Naive thymus-derived CD4-positive, alpha-beta T cell (primary cell): ENCODE measurements around the gene FAF1. TPM values are rescaled to one million over a fixed set of nuclear protein-coding genes. Genes with fewer than 3 reads are reported as not detected.
"Not testable (repeated sequence)": the region's sequence is repeated elsewhere in the genome, so short reads cannot be mapped to it uniquely, and the experiment has no call there.

Experiments
- ATAC-seq: fragments of 150-1000 bp; cut with Tn5 transposase; 2 replicates; pipeline ENCODE4 v1.10.0; 2021; ENCODE audit warnings: mild to moderate bottlenecking, moderate library complexity
- CTCF ChIA-PET: fragments of 350-600 bp; sonication (Branson Sonifier 250); formaldehyde crosslinking; loops from one replicate; lab custom pipeline; 2021; ENCODE audit warnings: antibody characterized with exemption; lab: Charles Lee
- POLR2A ChIA-PET: fragments of 350-600 bp; sonication (Branson Sonifier 250); formaldehyde crosslinking; loops from one replicate; lab custom pipeline; 2021; ENCODE audit warnings: antibody characterized with exemption, inconsistent platforms; lab: Charles Lee
- DNase-seq, 9 donors: peaks; one replicate each; pipeline versions ENCODE4 v3.0.0 to v3.0.0-alpha.2; 2020 to 2022; ENCODE audit warnings: mixed read lengths in 1 of 9
- H3K27ac ChIP-seq: one replicate; pipeline ENCODE4 v1.7.0; 2013; ENCODE audit warnings: mild to moderate bottlenecking, low read depth, low read length, moderate library complexity
- H3K27me3 ChIP-seq, 2 donors: one replicate each; pipeline ENCODE4 v1.7.0; 2013; ENCODE audit warnings: low read length in 2 of 2, mild to moderate bottlenecking in 2 of 2, moderate library complexity in 2 of 2; ENCODE audit not compliant: control insufficient read depth in 2 of 2, insufficient read depth in 2 of 2
- H3K36me3 ChIP-seq, 3 experiments: 1 replicate in 2 of 3; 2 replicates in 1 of 3; pipeline ENCODE4 v1.7.0; 2013; ENCODE audit warnings: low read length in 3 of 3, mild to moderate bottlenecking in 3 of 3, moderate library complexity in 1 of 3; ENCODE audit not compliant: insufficient read depth in 3 of 3, control insufficient read depth in 2 of 3
- H3K4me1 ChIP-seq, 2 donors: one replicate each; pipeline ENCODE4 v1.7.0; 2013; ENCODE audit warnings: low read length in 2 of 2, mild to moderate bottlenecking in 2 of 2, moderate library complexity in 1 of 2; ENCODE audit not compliant: control insufficient read depth in 2 of 2, insufficient read depth in 2 of 2
- H3K4me3 ChIP-seq: 2 replicates; pipeline ENCODE4 v1.7.0; 2013; ENCODE audit warnings: mild to moderate bottlenecking, low read length
- H3K9me3 ChIP-seq, 3 experiments: 1 replicate in 2 of 3; 2 replicates in 1 of 3; pipeline ENCODE4 v1.7.0; 2013; ENCODE audit warnings: low read length in 3 of 3; ENCODE audit not compliant: control insufficient read depth in 2 of 3
- H3K27ac Mint-ChIP-seq, 9 donors: one replicate each; pipeline ENCODE4 v1.8.0; 2020 to 2022; ENCODE audit warnings: mixed read lengths in 9 of 9, mild to moderate bottlenecking in 8 of 9, moderate library complexity in 5 of 9, inconsistent platforms in 2 of 9
- H3K27me3 Mint-ChIP-seq, 5 donors: one replicate each; pipeline ENCODE4 v1.8.0; 2021 to 2022; ENCODE audit warnings: mixed read lengths in 5 of 5, mild to moderate bottlenecking in 1 of 5
- H3K36me3 Mint-ChIP-seq, 5 donors: one replicate each; pipeline ENCODE4 v1.8.0; 2020 to 2022; ENCODE audit warnings: mixed read lengths in 5 of 5, mild to moderate bottlenecking in 3 of 5, inconsistent platforms in 1 of 5
- H3K4me1 Mint-ChIP-seq, 7 donors: one replicate each; pipeline ENCODE4 v1.8.0; 2020 to 2022; ENCODE audit warnings: mixed read lengths in 7 of 7, mild to moderate bottlenecking in 3 of 7, inconsistent platforms in 1 of 7
- H3K4me3 Mint-ChIP-seq, 10 donors: one replicate each; pipeline ENCODE4 v1.8.0; 2020 to 2022; ENCODE audit warnings: mild to moderate bottlenecking in 10 of 10, mixed read lengths in 10 of 10, moderate library complexity in 6 of 10, inconsistent platforms in 2 of 10
- H3K9me3 Mint-ChIP-seq, 11 donors: one replicate each; pipeline ENCODE4 v1.8.0; 2020 to 2022; ENCODE audit warnings: mixed read lengths in 11 of 11, mild to moderate bottlenecking in 4 of 11, inconsistent platforms in 1 of 11, moderate library complexity in 1 of 11
- intact Hi-C, 2 donors: fragments of 100-400 bp; cut with micrococcal nuclease; formaldehyde crosslinking; loops; one replicate each; pipeline ENCODE4 v1.15.1; 2023
- polyA plus RNA-seq, 2 donors: library from polyadenylated mRNA; unstranded; fragments of 300-500 nt; fragmentation: Illumina TruSeq; gene quantifications; one replicate each; pipeline ENCODE4 v1.2.3, GENCODE V29; 2021
- total RNA-seq, 6 experiments: library from RNA in 5 of 6; stranded (reverse) in 5 of 6; gene quantifications; 1 replicate in 5 of 6; 2 replicates in 1 of 6; pipeline ENCODE4 v1.2.3 and lab custom pipeline; 2021 to 2026

The FAF1 gene
- total and polyA plus RNA-seq, 7 experiments from 2014 or later: 36.9 to 66.6 (median 48.5) TPM

DNA sequence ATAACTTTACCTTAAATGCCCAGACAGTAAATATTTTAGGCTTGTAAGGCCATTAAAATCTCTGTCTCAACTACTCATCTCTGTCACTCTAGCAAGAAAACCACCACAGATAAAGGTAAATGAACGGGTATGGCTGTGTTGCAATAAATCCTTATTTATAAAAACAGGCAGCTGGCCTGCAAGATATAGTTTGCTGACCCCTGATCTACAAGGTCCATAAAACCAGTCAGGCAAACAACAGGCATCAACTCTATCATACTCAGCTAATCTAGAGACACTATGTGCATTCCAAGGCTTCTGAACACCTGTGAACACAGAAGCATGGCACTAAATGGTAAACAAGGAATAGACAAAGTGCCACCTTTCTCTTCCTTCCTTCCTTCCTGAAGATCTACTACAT is 9.7 kb downstream of the FAF1 start:
- no peak overlapping the region for H3K4me3 ChIP-seq
- H3K36me3 ChIP-seq: no peaks in the 10 kb centered on the region
- Mint-ChIP-seq H3K4me3 (no peak overlapping the region), H3K4me1 (peaks cover 16 to 71% (median 52%) of the 10 kb centered on the region in 7 donors), H3K36me3 (peaks cover 4 to 23% (median 12%) of the 10 kb centered on the region in 5 donors), H3K27me3 (no peaks in the 10 kb centered on the region), H3K27ac (peak overlapping the region in 1 of 9 donors; percentile 38), H3K9me3 (peaks cover 0 to 2% (median 0%) of the 10 kb centered on the region in 11 donors)
- POLR2A ChIA-PET: interaction anchor here (1.2 kb wide), 1 partner anchor 10 kb away, joined by 5 read pairs; the partner anchor contains the start of gene FAF1
- CTCF ChIA-PET: no interaction called here
- no peaks in the 10 kb centered on the region for H3K9me3 ChIP-seq
- no peaks in the 10 kb centered on the region for H3K27me3 ChIP-seq
- DNase-seq (no peak), ATAC-seq (no peak)
- no peaks in the 10 kb centered on the region for H3K4me1 ChIP-seq
- intact Hi-C loops: no loop called here
- H3K27ac ChIP-seq: no peak overlapping the region

DNA sequence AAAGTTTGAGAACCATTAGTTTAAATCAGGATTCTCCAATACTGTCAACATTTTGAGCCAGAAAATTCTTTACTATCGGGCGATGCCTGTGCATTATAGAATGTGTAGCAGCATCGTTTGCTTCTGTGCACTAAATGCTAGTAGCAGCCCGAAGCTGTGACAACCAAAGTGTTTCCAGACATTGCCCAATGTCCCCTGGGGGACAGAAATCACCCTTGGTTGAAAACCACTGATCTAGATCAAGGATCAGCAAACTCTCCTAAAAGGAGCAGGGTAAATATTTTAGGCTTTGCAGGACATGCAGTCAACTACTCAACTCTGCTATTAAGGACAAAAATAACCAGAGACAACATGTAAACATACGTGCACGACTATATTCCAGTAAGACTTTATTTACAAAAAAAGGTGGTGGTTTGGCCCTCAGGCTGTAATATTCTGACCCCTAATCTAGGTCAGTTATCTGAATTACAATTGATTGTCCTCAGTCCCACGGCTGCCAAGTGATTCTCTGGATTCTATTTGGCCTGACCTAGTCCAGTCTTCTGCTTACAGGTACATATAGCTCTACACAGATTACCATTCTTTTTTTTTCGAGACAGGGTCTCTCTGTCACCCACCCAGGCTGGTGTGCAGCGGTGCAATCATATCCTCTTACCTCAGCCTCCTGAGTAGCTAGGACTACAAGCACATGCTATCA is 10.6 kb downstream of the FAF1 start:
- H3K4me3 Mint-ChIP-seq: no peak overlapping the region
- intact Hi-C loops: no loop called here

DNA sequence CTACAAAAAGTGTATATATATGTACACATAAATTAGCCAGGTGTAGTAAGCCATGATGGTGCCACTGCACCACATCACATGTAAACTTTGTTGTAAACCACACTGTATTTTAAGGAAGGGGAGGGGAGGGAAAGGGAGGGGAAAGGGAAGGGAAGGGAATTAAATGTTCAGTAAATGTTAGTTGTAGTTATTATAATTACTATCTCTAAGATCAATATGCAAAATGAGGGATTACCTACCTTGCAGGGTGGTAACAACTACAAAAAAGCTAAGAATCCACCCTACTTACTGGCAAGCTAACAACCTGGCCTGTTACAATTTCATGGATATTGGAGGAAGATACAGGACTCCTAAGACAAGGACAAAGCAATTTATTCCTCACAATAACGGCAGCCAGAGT is 17.7 kb downstream of the FAF1 start:
- CTCF ChIA-PET: no interaction called here
- POLR2A ChIA-PET: no interaction called here
- Histone ChIP-seq H3K27ac (no peak overlapping the region), H3K4me3 (no peak overlapping the region), H3K36me3 (no peaks in the 10 kb centered on the region), H3K27me3 (no peaks in the 10 kb centered on the region), H3K4me1 (no peaks in the 10 kb centered on the region), H3K9me3 (no peaks in the 10 kb centered on the region)
- H3K27ac Mint-ChIP-seq: no peak overlapping the region
- peaks cover 4 to 20% (median 6%) of the 10 kb centered on the region in 5 donors for H3K36me3 Mint-ChIP-seq
- intact Hi-C loops: no loop called here
- no peak overlapping the region for H3K4me3 Mint-ChIP-seq
- no peaks in the 10 kb centered on the region for H3K27me3 Mint-ChIP-seq
- peaks cover 17 to 74% (median 63%) of the 10 kb centered on the region in 7 donors for H3K4me1 Mint-ChIP-seq
- DNase-seq (no peak), ATAC-seq (no peak)
- no peaks in the 10 kb centered on the region for H3K9me3 Mint-ChIP-seq

More for the DNA sequence above, 10.6 kb downstream of the FAF1 start:
- no peaks in the 10 kb centered on the region for H3K36me3 ChIP-seq
- no peak overlapping the region for H3K4me3 ChIP-seq
- H3K27ac ChIP-seq: no peak overlapping the region
- H3K9me3 ChIP-seq: no peaks in the 10 kb centered on the region
- Mint-ChIP-seq H3K36me3 (peaks cover 4 to 27% (median 12%) of the 10 kb centered on the region in 5 donors), H3K4me1 (peaks cover 16 to 76% (median 62%) of the 10 kb centered on the region in 7 donors), H3K9me3 (peaks cover 0 to 2% (median 0%) of the 10 kb centered on the region in 11 donors), H3K27me3 (no peaks in the 10 kb centered on the region), H3K27ac (no peak overlapping the region)
- no peak for ATAC-seq
- no peaks in the 10 kb centered on the region for H3K27me3 ChIP-seq
- POLR2A ChIA-PET: interaction anchor here (1.2 kb wide), 1 partner anchor 11 kb away, joined by 5 read pairs; the partner anchor contains the start of gene FAF1
- CTCF ChIA-PET: no interaction called here
- H3K4me1 ChIP-seq: no peaks in the 10 kb centered on the region
- no peak for DNase-seq

DNA sequence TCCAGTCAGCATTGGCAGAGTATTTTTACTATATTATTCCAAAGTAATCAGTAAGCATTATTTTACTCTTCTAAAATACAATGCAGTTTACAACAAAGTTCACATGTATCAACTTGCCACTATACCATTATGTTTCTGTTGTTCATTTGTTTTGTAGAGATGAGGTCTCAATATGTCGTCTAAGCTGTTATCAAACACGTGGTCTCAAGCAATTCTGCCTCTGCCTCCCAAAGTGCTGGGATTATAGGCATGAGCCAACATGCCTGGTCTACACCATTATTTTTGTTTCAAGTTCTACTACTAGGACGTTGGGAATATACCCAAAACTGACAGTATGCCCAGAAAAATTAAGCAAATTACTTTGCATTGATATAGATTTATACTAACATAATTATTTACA is 19.8 kb downstream of the FAF1 start:
- no peak overlapping the region for H3K4me3 ChIP-seq
- Mint-ChIP-seq H3K4me1 (peaks cover 15 to 71% (median 60%) of the 10 kb centered on the region in 7 donors), H3K27ac (no peak overlapping the region), H3K4me3 (peak overlapping the region in 1 of 10 donors; percentile 24), H3K36me3 (peaks cover 0 to 14% (median 6%) of the 10 kb centered on the region in 5 donors), H3K9me3 (no peaks in the 10 kb centered on the region), H3K27me3 (no peaks in the 10 kb centered on the region)
- H3K9me3 ChIP-seq: no peaks in the 10 kb centered on the region
- ChIA-PET CTCF (interaction anchor here (1.3 kb wide), 1 partner anchor 11 kb away, joined by 4 read pairs; no protein-coding TSS in a partner anchor), POLR2A (no interaction called here)
- H3K36me3 ChIP-seq: no peaks in the 10 kb centered on the region
- H3K27ac ChIP-seq: no peak overlapping the region
- H3K4me1 ChIP-seq: no peaks in the 10 kb centered on the region
- H3K27me3 ChIP-seq: no peaks in the 10 kb centered on the region
- no peak for DNase-seq
- no peak for ATAC-seq
- intact Hi-C loops: no loop called here

DNA sequence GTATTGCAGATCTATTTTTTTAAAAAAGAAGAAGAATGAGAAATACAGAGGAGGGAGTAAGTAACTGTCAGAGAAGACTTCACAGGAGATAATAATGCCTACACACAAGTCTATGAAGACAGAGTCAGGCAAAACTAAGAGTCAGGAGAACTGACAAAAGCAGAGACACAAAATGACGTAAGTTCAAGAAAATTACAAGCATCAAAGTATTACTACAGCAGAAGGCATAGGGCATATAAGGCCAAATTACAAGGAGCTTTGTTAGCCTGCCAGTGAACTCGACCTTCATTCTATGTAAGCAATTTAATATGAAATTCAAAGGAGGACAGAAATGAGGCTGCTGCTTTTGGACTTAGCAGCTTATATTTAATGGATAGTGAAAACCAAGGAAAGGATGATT is 23.7 kb downstream of the FAF1 start:
- Histone ChIP-seq H3K27me3 (no peaks in the 10 kb centered on the region), H3K9me3 (no peaks in the 10 kb centered on the region), H3K4me1 (no peaks in the 10 kb centered on the region), H3K36me3 (no peaks in the 10 kb centered on the region), H3K27ac (no peak overlapping the region), H3K4me3 (no peak overlapping the region)
- H3K4me1 Mint-ChIP-seq: peaks cover 7 to 55% (median 48%) of the 10 kb centered on the region in 7 donors
- no peaks in the 10 kb centered on the region for H3K9me3 Mint-ChIP-seq
- H3K36me3 Mint-ChIP-seq: peaks cover 0 to 3% (median 0%) of the 10 kb centered on the region in 5 donors
- intact Hi-C loops: no loop called here
- no peaks in the 10 kb centered on the region for H3K27me3 Mint-ChIP-seq
- H3K4me3 Mint-ChIP-seq: no peak overlapping the region
- ATAC-seq (no peak), DNase-seq (no peak)
- ChIA-PET CTCF (interaction anchor here (1.0 to 1.1 kb wide), 2 partner anchors 174 to 254 kb away, joined by 3 to 4 read pairs; no protein-coding TSS in a partner anchor), POLR2A (no interaction called here)
- H3K27ac Mint-ChIP-seq: peak overlapping the region in 5 of 9 donors; percentile 1 to 68 (median 30)

DNA sequence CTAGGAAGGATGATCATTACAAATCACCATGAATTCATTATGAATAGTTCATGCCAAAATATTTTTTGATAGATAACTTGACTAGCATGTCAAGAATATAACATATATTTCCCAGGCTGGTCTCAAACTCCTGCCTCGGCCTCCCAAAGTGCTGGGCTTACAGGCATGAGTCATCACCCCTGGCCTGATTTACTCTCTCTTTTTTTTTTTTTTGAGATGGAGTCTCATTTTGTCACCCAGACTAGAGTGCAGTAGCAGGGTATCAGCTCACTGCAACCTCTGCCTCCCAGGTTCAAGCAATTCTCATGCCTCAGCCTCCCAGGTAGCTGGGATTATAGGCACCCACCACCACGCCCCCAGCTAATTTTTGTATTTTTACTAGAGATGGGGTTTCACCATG is 24.8 kb downstream of the FAF1 start:
- H3K27me3 Mint-ChIP-seq, DNase-seq, H3K4me3 ChIP-seq, ATAC-seq, H3K4me3 Mint-ChIP-seq, POLR2A ChIA-PET, H3K4me1 ChIP-seq, H3K27ac ChIP-seq, intact Hi-C loops, H3K27me3 ChIP-seq, H3K36me3 ChIP-seq, H3K9me3 Mint-ChIP-seq, H3K36me3 Mint-ChIP-seq, H3K9me3 ChIP-seq: not testable (repeated sequence)
- H3K27ac Mint-ChIP-seq: peak overlapping the region in 3 of 9 donors; percentile 25 to 43 (median 36)
- H3K4me1 Mint-ChIP-seq: peaks cover 12 to 56% (median 46%) of the 10 kb centered on the region in 7 donors
- CTCF ChIA-PET: interaction anchor here (0.6 kb wide), 1 partner anchor 25 kb away, joined by 3 read pairs; the partner anchor contains the start of gene FAF1
